GM19395 (cell line): ENCODE measurements around the gene TMCO4.

Experiments used
- ATAC-seq: cut with Tn5 transposase; IDR thresholded peaks from one replicate; pipeline ENCODE4 v1.9.1; 2021; ENCODE audit warnings: mild to moderate bottlenecking, moderate library complexity; ENCODE audit not compliant: unreplicated experiment

TMCO4 gene

DNA sequence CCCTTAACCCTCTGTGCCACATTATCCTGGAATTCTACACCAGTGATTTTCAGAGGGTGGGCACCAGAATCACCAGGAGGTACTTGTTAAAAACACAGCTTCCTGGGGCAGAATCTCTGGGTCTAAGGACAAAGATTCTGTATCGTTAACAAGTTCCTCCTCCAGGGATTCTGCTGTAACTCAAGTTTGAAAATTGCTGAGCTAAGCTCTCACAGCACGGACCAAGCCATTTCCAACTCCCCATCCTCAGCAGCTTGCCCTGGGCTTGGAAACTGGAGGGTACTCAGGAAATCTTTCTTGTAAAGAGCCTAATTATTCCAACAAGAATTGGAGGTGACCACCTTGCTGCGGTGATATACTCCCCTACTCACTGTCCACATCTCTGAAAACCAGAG lies 48.8 kb downstream of the TMCO4 start:
- ATAC-seq = no peak

DNA sequence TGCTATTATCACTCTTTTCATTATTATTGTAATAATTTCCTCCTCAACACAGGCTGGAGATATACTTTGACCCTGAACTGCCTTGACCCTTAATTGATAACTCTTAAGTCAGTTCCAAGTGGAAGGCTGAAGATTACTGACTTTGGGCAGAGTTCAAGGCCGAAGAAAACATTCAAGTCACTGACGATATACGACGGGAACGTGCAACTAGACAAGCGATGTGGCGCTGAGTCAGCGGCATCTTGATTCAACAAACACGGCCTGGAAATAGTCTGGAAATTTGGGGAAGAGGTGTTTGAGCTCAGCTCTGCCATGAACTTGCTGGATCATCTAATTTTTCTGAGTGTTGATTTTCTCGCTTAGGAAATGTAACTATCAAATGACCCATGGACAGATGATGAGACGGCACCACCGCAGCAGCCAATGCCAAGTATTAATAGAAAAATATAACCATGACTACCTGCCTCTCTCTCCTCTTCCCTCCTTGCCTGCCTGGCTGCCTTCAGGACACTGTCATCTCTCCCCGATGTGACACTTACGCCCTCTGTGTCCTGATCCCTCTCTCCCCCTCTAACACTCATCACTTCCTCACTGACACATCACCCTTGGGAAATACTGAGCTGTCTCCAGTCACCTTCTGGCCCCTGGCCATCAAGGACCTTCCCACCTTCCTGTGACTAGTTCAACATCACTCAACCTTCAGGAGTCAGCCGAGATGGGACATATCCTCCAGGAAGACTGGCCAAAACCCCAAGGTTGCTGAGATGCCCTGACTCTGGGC lies 49.4 kb downstream of the TMCO4 start:
- ATAC-seq = no peak

DNA sequence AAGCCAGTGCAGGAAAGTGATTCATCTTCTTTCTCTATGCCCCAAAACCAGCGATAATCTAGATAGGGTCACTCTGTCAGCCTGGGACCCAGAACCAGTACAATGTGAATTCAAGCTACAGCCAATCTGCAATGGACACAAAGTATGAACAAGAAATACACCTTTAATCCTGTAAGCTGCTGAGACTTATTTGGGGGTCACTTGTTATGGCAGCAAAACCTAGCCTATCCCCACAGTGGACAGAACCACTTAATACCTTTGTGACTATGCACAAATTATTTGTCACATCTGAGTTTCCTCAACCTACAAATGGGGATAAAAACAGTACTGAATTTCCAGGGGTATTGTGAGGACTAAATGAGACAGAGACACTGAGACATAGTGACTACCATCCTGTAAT lies 50.0 kb downstream of the TMCO4 start:
- no peak for ATAC-seq

DNA sequence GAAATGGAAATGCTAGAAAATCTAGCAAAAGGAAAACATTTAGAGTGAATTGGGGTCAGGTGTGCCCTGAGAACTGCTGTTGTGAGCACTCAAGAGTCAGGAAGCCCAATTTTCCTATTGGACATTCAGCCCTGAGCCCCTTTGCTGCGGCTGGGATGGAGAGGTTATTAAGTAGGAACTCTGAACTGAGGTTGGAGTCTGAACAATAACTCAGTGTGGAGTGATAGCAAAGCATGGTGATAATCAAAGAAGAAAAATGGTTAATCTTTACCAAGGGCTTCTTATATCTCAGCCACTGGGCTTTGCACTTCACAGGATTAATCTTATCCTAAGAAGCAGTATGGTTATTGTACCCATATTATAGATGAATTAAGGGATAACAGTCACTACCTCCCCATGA lies 52.0 kb downstream of the TMCO4 start:
- no peak for ATAC-seq

DNA sequence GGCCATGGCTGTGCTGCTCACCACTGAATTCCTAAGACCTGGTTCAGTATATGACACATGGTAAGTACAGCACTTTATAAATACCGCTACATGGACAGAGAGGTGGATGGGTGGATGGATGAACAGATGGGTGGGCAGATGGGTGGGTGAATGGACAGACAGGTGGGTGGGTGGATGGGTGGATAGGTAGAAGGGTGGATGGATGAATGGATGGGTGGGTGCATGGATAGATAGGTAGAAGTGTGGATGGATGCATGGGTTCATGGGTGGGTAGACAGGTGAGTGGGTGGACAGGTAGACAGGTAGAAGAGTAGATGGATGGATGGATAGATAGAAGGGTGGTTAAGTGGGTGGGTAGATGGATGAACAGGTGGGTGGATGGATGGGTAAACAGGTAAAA lies 54.8 kb downstream of the TMCO4 start:
- no peak for ATAC-seq

DNA sequence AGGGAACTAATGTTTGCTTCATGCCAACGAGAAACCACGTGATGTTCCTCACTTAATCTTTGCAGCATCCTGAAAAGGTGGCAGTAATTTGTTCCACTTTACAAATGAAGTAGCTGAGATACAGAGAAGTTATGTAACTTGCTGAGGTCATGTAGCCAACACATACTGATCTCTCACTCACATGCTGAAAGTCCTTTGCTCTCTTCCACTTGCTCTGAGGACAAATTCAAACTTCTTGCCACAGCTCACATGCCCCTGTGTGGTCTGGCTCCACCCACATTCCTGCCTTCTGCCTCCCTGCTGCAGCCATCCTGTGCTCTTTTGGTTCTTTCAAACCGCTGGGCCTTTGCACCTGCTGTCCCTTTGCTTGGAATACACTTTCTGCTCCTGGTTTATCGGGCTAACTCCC lies 55.4 kb downstream of the TMCO4 start:
- no peak for ATAC-seq

DNA sequence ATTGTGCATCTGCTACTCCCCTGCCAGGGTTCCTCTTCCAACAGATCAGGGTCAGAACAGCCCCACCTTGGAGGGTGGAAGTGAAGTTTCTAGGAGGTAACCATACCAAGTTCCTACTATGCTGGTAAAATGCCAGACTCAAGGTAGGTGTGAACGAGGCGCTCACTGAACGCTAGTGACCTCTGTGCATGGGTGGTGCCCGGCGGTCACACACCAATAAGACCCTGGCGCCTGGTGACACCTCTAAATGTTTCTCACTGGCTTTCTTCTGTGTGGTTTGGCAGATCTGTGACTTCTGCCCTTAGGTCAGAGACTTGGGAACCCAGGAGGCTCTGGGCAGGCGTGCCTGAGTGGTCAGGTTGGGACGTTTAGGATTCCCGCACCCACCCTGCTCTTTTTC lies 55.9 kb downstream of the TMCO4 start:
- ATAC-seq = no peak

DNA sequence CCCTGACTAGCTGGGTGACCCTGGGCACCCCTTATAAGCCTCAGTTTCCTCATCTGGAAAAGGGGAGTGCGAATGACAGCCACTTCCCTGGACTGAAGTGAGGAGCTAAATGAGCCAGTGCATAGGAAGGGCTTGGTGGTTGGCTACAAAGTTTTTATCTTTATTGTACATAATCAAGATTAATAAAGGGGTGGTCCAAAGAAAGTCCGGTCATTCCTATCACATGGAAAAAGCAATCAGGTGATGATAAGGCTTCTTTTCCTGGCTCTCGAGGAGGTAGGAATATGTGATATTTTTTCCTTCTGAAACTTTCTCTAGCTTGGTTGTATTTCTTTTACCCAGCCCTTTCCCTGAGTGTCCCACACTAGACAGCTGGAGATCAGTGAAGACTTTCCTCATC lies 56.5 kb downstream of the TMCO4 start:
- no peak for ATAC-seq

DNA sequence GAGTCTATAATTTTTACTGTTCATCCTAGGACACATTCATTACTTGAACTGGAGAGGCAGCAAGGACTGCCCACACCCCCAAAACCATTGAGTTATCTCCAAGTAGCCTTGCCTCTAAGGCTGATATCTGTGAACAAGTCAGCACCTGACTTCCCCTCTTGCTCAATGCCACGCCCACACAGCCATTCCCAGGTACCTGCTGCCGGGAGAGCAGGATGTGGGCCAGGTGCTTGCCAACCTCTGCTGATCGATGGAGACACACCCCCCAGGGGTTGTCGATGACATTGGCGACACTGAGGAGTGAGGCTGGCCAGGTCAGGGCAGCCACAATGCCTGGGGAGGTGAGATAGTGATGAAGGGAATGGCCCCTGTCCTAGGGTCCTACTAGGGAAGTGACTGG lies 60.1 kb downstream of the TMCO4 start:
- ATAC-seq = no peak

DNA sequence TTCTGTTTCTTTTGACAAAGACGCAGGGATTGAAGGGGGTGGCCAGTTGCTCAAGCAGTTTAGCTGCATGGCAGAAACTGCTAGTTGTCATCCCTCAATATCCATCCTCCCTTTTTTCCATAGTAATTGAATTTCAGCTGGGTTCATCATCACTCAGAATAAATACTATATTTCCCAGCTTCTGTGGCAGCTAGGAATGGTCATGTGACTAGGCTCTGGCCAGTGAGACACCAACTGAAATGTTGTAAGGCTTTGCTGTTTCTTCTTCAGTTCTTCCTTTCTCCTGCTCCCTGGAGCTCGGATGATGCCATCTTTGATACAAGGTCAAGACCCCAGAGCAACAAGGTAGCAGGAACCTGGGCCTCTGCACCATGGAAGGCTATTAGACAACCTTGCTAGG lies 61.0 kb downstream of the TMCO4 start:
- ATAC-seq = no peak

DNA sequence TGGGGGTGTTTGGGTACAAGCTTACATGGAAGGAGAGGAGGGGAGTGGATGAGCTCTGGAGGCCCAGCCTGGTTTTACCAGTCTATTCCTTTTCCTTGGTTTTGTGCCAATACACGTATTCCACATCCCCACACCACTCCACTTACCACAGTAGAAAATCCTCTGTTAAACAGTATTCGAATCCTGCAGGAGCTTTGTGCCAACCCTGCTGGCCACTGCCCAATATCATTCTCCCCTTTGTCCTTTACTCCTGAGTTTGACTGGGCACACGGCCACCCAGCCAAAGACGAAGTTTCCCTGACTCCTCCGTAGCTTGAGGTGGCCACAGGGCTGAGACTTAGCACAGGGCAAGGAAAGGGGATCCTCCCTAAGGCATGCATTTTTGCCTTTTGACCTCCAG lies 61.6 kb downstream of the TMCO4 start:
- ATAC-seq = no peak

DNA sequence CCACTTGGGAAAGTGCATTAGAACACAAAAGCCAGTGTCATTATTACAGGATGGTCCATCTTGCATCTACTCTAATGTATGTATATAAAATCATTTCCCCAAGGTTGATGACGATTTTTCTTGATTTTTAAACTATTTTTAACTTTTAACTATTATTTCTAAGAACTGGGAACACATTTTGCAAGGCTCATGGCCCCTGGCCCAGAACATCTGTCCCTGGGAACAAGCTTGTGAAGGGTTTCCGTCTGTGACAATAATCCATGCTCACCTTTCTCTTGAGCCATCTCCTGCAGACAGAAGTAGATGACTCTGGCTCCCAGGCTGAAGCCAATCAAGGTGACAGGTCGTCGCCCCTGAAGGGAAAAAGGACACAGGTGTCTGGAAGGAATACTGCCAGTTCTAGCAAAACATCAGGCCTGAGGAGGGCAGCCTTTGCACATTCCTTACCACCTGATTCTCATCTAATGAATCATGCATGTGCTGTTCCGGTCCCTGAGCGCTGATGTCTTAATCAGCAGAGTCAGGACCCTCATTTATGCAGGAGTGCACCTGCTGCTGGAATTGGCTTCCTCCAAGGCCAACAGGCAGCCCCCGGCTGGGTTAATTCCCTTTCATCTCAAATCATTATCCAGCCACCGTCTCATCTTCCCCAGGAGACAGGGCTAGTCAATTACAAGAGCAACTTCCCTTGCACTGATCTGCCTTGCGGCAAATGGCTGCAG lies 62.5 kb downstream of the TMCO4 start:
- ATAC-seq = no peak

DNA sequence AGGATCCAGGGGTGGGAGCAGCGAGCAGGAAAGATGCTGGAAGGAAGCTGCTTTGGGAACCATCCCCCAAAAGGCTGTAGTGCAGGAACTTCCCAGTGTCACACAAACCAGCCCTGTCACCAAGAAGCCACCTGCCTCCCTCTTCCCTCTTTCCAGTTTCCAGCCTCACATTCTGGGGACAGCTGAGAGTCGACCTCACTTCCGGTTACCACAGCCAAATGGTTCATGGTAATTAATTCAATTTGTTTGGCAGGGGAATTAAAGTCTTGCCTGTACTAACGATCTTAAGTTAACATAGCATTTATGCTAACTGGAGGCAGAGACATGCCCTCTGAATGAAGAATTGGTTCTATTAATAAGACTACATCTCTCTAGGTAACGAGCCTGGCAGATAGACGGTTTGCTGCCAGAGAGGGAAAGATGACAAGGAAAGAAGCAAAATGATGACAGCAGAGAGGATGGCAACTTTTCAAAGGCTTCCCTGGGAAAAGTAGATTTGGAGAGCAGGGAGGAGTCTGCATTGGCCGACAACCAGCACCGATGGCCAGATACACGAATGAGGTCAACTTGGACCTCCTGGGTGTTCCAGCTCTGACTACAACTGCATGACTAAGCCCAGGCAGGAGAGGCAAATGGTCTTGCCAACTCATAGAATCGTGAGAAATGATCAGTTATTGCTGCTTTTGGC lies 64.1 kb downstream of the TMCO4 start:
- no peak for ATAC-seq

DNA sequence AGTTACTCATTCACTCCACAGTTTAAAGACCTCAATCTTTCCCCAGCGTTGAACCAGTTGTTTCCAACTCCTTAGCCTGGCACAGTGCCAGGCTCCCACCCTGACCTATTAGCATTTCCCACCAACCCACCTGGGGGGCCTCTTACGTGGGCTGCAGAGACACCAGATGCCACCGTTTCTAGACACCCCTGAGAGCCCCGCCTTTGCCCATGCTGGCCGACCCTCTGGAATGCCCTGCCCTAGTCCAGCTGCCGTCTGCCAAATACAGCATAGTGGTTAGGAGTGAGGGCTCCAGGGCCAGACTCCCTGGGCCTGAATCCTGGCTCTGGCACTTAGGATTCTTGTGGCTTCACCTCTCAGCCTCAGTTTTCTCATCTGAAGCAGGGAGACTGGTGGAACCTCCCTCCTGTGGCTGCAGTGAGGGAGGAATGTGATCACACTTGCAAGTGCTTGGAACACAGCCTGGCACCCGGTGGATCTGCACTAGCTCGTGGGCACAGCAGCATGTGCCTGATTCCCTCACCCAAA lies 65.2 kb downstream of the TMCO4 start:
- no peak for ATAC-seq

DNA sequence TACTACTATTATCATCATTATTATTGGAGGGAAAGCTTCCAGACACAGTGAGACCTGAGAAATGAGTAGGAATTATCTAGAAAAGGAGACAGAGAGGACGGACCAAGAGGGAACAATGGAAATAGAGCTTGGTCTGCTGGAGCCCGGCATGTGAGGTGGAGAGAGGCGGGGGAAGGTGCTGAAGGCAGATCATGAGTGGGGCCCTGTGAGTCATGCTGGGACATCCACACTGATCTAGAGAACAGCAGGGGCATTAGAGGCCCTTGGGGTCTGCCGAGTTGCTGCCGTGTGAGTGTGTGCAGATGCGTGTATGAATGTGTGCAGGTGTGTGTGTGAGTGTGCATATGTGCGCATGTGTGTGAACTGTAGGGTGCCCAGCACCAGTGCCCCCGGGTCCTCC lies 65.7 kb downstream of the TMCO4 start:
- no peak for ATAC-seq

DNA sequence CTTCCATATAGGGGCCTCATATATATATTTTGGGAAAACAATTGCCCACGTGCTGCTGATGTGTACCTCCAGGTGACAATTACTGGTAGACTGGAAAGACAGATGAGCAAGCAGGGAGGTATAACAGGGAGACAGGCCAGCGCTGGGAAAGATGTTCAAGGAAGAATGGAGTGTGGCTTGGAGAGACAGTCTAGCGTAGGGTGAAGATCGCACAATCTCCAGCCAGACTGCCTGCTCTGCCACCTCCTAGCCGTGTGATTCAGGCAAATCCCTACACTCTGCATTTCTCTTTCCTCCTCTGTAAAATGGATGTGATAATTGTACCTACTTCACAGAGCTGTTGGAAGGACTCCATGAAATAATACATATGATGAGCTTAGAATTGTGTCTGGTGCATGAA lies 66.1 kb downstream of the TMCO4 start:
- ATAC-seq = no peak

DNA sequence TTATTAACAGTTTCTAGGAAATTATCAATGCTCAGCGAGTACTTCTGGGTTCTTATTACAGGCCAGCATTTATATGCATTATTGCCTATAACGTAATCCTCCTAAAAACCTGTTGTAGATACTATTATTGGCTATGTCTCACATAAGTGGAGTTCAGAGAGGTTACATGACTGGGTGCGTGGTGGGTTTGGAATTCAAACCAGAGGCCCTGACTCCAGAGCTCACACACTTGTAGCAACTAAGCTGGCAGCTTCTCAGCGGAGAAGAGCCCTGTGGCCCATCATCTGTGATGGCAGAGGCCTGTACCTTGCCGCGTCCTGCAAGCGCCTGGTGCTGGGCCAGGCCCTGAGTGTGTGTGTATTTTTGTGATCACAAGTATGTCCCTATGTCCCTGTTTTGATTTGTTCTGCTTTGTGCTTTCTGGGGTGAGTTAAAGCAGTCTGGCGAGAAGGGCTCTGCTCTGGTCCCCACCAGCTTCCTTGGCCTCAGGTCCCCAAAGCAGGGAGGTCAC lies 68.3 kb downstream of the TMCO4 start:
- ATAC-seq = no peak

DNA sequence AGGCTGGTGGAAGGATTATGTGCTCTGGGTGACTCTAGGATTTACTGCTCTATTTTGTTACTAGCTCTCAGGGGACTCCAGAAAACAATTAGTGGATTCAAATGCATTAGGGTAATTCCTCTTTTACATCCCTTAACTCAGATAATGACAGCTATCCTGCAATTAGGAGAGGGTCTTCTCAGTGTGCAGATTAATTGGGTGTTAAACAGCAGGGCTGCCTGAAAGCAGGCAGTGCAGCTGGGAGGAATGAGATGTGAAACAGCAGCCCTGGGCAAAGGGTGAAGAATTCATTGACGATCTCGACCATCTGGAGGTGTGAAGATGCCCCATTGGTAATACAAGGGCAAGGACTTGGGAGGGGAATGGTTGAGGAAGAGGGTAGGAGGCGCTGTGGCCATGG lies 68.9 kb downstream of the TMCO4 start:
- no peak for ATAC-seq

DNA sequence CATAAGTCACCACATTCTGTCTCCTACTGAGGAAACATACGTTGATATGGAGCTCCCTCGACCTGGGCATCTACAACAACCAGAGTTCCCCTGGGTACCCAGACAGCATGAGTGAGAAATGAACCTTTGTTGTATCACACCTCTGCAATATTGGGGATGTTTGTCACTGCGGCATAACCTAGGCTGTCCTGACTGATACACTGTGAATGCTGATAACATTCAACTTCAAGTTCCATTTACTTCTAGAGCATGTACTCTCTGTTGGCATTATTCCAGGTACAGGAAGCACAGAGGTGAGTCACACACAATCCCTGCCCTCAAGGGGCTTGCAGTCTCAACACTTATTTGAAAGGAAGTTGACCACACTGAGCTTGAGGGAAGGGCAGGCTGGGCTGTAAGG lies 69.5 kb downstream of the TMCO4 start:
- no peak for ATAC-seq

DNA sequence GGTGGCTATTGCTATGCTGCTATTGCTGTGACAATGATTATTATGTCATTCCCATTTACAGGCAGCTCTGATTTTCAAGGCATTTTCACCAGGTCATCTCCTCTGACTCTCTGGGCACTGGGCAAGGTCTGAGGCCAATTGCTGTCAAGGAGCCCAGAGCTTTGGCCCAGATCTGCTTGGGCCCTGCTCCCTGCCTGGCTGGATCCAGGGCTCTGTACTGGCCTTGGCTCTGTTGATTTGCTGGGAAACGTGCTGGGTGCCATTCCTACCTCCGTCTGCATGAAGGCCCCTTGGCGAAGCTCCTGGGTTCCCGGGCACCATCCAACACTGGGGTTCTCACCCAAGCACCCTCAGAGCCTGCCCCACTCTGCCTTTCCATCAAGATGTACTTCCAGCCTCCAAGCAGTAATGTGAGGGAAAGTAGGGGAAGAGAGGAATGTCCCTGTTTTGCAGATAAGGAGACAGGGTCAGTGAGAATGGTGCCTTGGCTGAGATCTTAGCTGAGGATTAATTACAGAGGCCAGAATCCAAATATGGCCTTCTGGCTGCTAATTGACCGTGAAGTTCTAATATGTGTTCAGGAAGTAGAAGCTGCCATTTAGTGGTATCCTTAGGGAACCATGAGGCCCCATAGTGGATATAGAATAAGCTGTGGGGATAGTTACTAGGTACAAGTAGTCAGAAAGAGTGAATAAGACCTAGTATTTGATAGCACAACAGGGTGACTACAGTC lies 71.1 kb downstream of the TMCO4 start:
- ATAC-seq = no peak

DNA sequence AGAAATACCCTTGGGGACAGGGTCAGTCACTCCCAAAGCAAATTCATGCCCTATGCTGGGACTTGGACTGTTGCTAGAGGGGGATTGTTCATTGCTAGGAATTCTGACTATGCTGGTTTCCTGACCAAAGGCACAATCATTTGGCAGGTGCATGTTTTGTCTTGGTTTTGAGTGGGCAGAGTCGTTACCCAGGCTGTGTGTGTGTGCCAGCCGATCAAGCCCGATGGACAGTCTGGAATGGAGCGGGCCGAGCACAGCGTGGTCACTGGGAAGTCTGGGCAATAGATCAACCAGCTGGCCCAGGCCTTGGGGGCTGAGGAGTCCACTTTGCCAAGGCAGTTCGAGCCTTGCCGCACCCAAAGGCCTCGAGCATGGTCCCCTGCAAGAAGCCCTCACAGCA lies 74.1 kb downstream of the TMCO4 start:
- ATAC-seq = no peak
